Mucosa of stomach (tissue), 1 donor: Measurements from ENCODE around the gene NFATC2IP.

Experiments
- H3K27me3 ChIP-seq: one replicate; pipeline ENCODE4 v1.7.0; 2013; ENCODE audit warnings: mild to moderate bottlenecking, low read length; ENCODE audit not compliant: control insufficient read depth, insufficient read depth
- H3K36me3 ChIP-seq: one replicate; pipeline ENCODE4 v1.7.0; 2013; ENCODE audit warnings: low read length; ENCODE audit not compliant: control insufficient read depth, insufficient read depth
- H3K4me1 ChIP-seq: one replicate; pipeline ENCODE4 v1.7.0; 2013; ENCODE audit warnings: mild to moderate bottlenecking, low read length; ENCODE audit not compliant: control insufficient read depth, insufficient read depth
- H3K4me3 ChIP-seq: one replicate; pipeline ENCODE4 v1.7.0; 2013; ENCODE audit warnings: low read length
- H3K9ac ChIP-seq: one replicate; pipeline ENCODE4 v1.7.0; 2013; ENCODE audit warnings: mild to moderate bottlenecking, low read length, moderate library complexity
- H3K9me3 ChIP-seq: one replicate; pipeline ENCODE4 v1.7.0; 2013; ENCODE audit warnings: mild to moderate bottlenecking, low read length, moderate library complexity; ENCODE audit not compliant: control insufficient read depth
- donor health status: Pancreatic carcinoma.

Gene NFATC2IP

GRCh38 chr16:28980929-28981328 is 30.2 kb downstream of the NFATC2IP start:
- H3K27me3 ChIP-seq = no peaks in the 10 kb centered on the region
- peaks cover 17% of the 10 kb centered on the region for H3K36me3 ChIP-seq
- H3K4me1 ChIP-seq = no peaks in the 10 kb centered on the region

GRCh38 chr16:28981517-28981916 is 30.8 kb downstream of the NFATC2IP start:
- Histone ChIP-seq H3K9ac (no peak overlapping the region), H3K27me3 (no peaks in the 10 kb centered on the region), H3K9me3 (no peaks in the 10 kb centered on the region), H3K36me3 (peaks cover 17% of the 10 kb centered on the region), H3K4me1 (no peaks in the 10 kb centered on the region), H3K4me3 (no peak overlapping the region)

More at GRCh38 chr16:28980929-28981328, 30.2 kb downstream of the NFATC2IP start:
- H3K9me3 ChIP-seq = no peaks in the 10 kb centered on the region
- no peak overlapping the region for H3K4me3 ChIP-seq
- no peak overlapping the region for H3K9ac ChIP-seq

GRCh38 chr16:28982418-28982817 is 31.7 kb downstream of the NFATC2IP start:
- H3K36me3 ChIP-seq = peaks cover 17% of the 10 kb centered on the region
- H3K9ac ChIP-seq = no peak overlapping the region
- H3K4me1 ChIP-seq = no peaks in the 10 kb centered on the region
- H3K9me3 ChIP-seq = no peaks in the 10 kb centered on the region
- no peak overlapping the region for H3K4me3 ChIP-seq
- no peaks in the 10 kb centered on the region for H3K27me3 ChIP-seq

- no peaks in the 10 kb centered on the region for H3K27me3 ChIP-seq
- H3K9me3 ChIP-seq = no peaks in the 10 kb centered on the region
- no peaks in the 10 kb centered on the region for H3K4me1 ChIP-seq
- H3K36me3 ChIP-seq = peaks cover 17% of the 10 kb centered on the region
- no peak overlapping the region for H3K4me3 ChIP-seq
- no peak overlapping the region for H3K9ac ChIP-seq
Measured at GRCh38 chr16:28982949-28983348, 32.2 kb downstream of the NFATC2IP start.

GRCh38 chr16:28983644-28984043 is 32.9 kb downstream of the NFATC2IP start:
- no peak overlapping the region for H3K9ac ChIP-seq
- no peaks in the 10 kb centered on the region for H3K9me3 ChIP-seq
- peaks cover 17% of the 10 kb centered on the region for H3K36me3 ChIP-seq
- no peaks in the 10 kb centered on the region for H3K27me3 ChIP-seq
- no peak overlapping the region for H3K4me3 ChIP-seq
- no peaks in the 10 kb centered on the region for H3K4me1 ChIP-seq

GRCh38 chr16:28984091-28984490 is 33.4 kb downstream of the NFATC2IP start:
- H3K27me3 ChIP-seq = no peaks in the 10 kb centered on the region
- no peak overlapping the region for H3K9ac ChIP-seq
- no peak overlapping the region for H3K4me3 ChIP-seq
- no peaks in the 10 kb centered on the region for H3K9me3 ChIP-seq
- H3K4me1 ChIP-seq = no peaks in the 10 kb centered on the region
- peaks cover 17% of the 10 kb centered on the region for H3K36me3 ChIP-seq

GRCh38 chr16:28984619-28985135 is 33.9 kb downstream of the NFATC2IP start, which contains the start of gene LAT:
Gene LAT (plus strand): TSS chr16:28985052. CDS start chr16:28985418, 366 bp downstream.
- Histone ChIP-seq H3K4me3 (no peak within 1 kb of the TSS), H3K9ac (no peak within 1 kb of the TSS), H3K9me3 (no peaks in the 10 kb centered on the region), H3K27me3 (no peaks in the 10 kb centered on the region), H3K4me1 (no peaks in the 10 kb centered on the region), H3K36me3 (peaks cover 17% of the 10 kb centered on the region)

- Histone ChIP-seq H3K9ac (no peak overlapping the region), H3K36me3 (peaks cover 17% of the 10 kb centered on the region), H3K4me3 (no peak overlapping the region), H3K4me1 (no peaks in the 10 kb centered on the region), H3K27me3 (no peaks in the 10 kb centered on the region), H3K9me3 (no peaks in the 10 kb centered on the region)
Measured at GRCh38 chr16:28985211-28986041, 34.7 kb downstream of the NFATC2IP start.

- Histone ChIP-seq H3K27me3 (no peaks in the 10 kb centered on the region), H3K4me1 (no peaks in the 10 kb centered on the region), H3K4me3 (no peak overlapping the region), H3K36me3 (peaks cover 17% of the 10 kb centered on the region), H3K9me3 (no peaks in the 10 kb centered on the region), H3K9ac (no peak overlapping the region)
Measured at GRCh38 chr16:28986046-28986445, 35.3 kb downstream of the NFATC2IP start.

- no peak overlapping the region for H3K9ac ChIP-seq
- H3K4me3 ChIP-seq = no peak overlapping the region
- peaks cover 16% of the 10 kb centered on the region for H3K36me3 ChIP-seq
- H3K9me3 ChIP-seq = no peaks in the 10 kb centered on the region
- no peaks in the 10 kb centered on the region for H3K27me3 ChIP-seq
- no peaks in the 10 kb centered on the region for H3K4me1 ChIP-seq
Measured at GRCh38 chr16:28986492-28986891, 35.8 kb downstream of the NFATC2IP start.

GRCh38 chr16:28987170-28987853 is 36.6 kb downstream of the NFATC2IP start:
- peaks cover 9% of the 10 kb centered on the region for H3K36me3 ChIP-seq
- H3K27me3 ChIP-seq = no peaks in the 10 kb centered on the region
- no peaks in the 10 kb centered on the region for H3K4me1 ChIP-seq
- no peaks in the 10 kb centered on the region for H3K9me3 ChIP-seq
- H3K4me3 ChIP-seq = no peak overlapping the region
- H3K9ac ChIP-seq = no peak overlapping the region

- no peak overlapping the region for H3K9ac ChIP-seq
- H3K36me3 ChIP-seq = no peaks in the 10 kb centered on the region
- H3K4me1 ChIP-seq = no peaks in the 10 kb centered on the region
Measured at GRCh38 chr16:28989363-28989762, 38.6 kb downstream of the NFATC2IP start.

More at GRCh38 chr16:28989363-28989762, 38.6 kb downstream of the NFATC2IP start:
- Histone ChIP-seq H3K9me3 (no peaks in the 10 kb centered on the region), H3K4me3 (no peak overlapping the region), H3K27me3 (no peaks in the 10 kb centered on the region)
